ENCODE measurements around the gene LRRC17. TPM values are rescaled to one million over a fixed set of nuclear protein-coding genes. Genes with fewer than 3 reads are reported as not detected.

The LRRC17 gene
- total and polyA plus RNA-seq, 11 donors, result 0.72 to 10.8 (median 2.8) TPM

- H3K9me3 ChIP-seq, result peaks cover 0 to 19% (median 6%) of the 10 kb centered on the region in 12 donors
- H3K36me3 ChIP-seq, result no peaks in the 10 kb centered on the region
- ATAC-seq, result no peak
- H3K27ac ChIP-seq, result no peak overlapping the region
- H3K4me1 ChIP-seq, result peaks cover 0 to 5% (median 0%) of the 10 kb centered on the region in 12 donors
- no peaks in the 10 kb centered on the region for H3K27me3 ChIP-seq
- TF ChIP-seq CTCF (IDR thresholded peaks at IDR 0.05), result no peak
- TF ChIP-seq POLR2A (IDR thresholded peaks at IDR 0.05), result no peak
- no peak overlapping the region for H3K4me3 ChIP-seq
- intact Hi-C loops (cut with DNase I), result no loop called here
- WGBS, 4 donors, result 80 to 83% (median 82%) methylated on average over 6 of the region's 6 CpGs
- DNase-seq, result peak in 3 of 5 donors; percentile 35 to 68 (median 52)
Observed at GRCh38 chr7:102978284-102978683, 65.5 kb downstream of the LRRC17 start.

GRCh38 chr7:102979670-102980069, 66.9 kb downstream of the LRRC17 start:
- intact Hi-C loops (cut with DNase I), result no loop called here
- ATAC-seq, result no peak
- TF ChIP-seq POLR2A (IDR thresholded peaks at IDR 0.05) (no peak), CTCF (IDR thresholded peaks at IDR 0.05) (no peak)
- DNase-seq, result no peak
- no peaks in the 10 kb centered on the region for H3K27me3 ChIP-seq
- H3K27ac ChIP-seq, result no peak overlapping the region
- H3K36me3 ChIP-seq, result no peaks in the 10 kb centered on the region
- H3K9me3 ChIP-seq, result peaks cover 0 to 19% (median 6%) of the 10 kb centered on the region in 12 donors
- peaks cover 0 to 11% (median 0%) of the 10 kb centered on the region in 12 donors for H3K4me1 ChIP-seq
- H3K4me3 ChIP-seq, result no peak overlapping the region

- H3K27me3 ChIP-seq, result no peaks in the 10 kb centered on the region
- no peaks in the 10 kb centered on the region for H3K36me3 ChIP-seq
- peaks cover 0 to 19% (median 6%) of the 10 kb centered on the region in 12 donors for H3K9me3 ChIP-seq
- H3K4me1 ChIP-seq, result peaks cover 0 to 11% (median 0%) of the 10 kb centered on the region in 12 donors
- no peak overlapping the region for H3K4me3 ChIP-seq
- 72 to 100% (median 92%) methylated on average over 2 of the region's 2 CpGs for WGBS, 4 donors
- no peak overlapping the region for H3K27ac ChIP-seq
- no peak for TF ChIP-seq CTCF (IDR thresholded peaks at IDR 0.05)
- TF ChIP-seq POLR2A (IDR thresholded peaks at IDR 0.05), result no peak
- DNase-seq, result no peak
- ATAC-seq, result no peak
- intact Hi-C loops (cut with DNase I), result no loop called here
Observed at GRCh38 chr7:102981451-102981850, 68.7 kb downstream of the LRRC17 start.

- WGBS, 4 donors, result 75 to 93% (median 86%) methylated on average over 1 of the region's 1 CpG
- intact Hi-C loops (cut with DNase I), result no loop called here
Observed at GRCh38 chr7:102982235-102982634, 69.4 kb downstream of the LRRC17 start.

More at GRCh38 chr7:102982235-102982634, 69.4 kb downstream of the LRRC17 start:
- DNase-seq (no peak), ATAC-seq (no peak)
- Histone ChIP-seq H3K4me3 (no peak overlapping the region), H3K4me1 (peaks cover 0 to 11% (median 0%) of the 10 kb centered on the region in 12 donors), H3K27ac (no peak overlapping the region), H3K36me3 (no peaks in the 10 kb centered on the region), H3K9me3 (peaks cover 0 to 19% (median 6%) of the 10 kb centered on the region in 12 donors), H3K27me3 (no peaks in the 10 kb centered on the region)
- TF ChIP-seq CTCF (IDR thresholded peaks at IDR 0.05), result no peak
- no peak for TF ChIP-seq POLR2A (IDR thresholded peaks at IDR 0.05)

Measured in heart left ventricle (tissue), 16 donors.